Placental pericyte (primary cell): ENCODE measurements around the gene PCBD1. TPM values are rescaled to one million over a fixed set of nuclear protein-coding genes. Genes with fewer than 3 reads are reported as not detected.

Experiments
- total RNA-seq: library from RNA; depleted of rRNA; stranded (reverse); fragments of >200 nt; gene quantifications from 2 replicates; pipeline ENCODE4 v1.2.3, GENCODE V29; 2012

PCBD1 gene
- total RNA-seq: 24.8 and 30.2 TPM in 2 replicates

GRCh38 chr10:70887804-70888800 lies at the start of gene PCBD1:
PCBD1 (minus strand) TSS chr10:70888565; CDS start chr10:70888533, 32 bp downstream.

Other genes starting within 250 kb of the PCBD1 start
- gene ADAMTS14, start 216.1 kb downstream of the PCBD1 start, total RNA-seq: 2.2 and 12.5 TPM in 2 replicates
- gene TBATA, start 103.2 kb downstream of the PCBD1 start, total RNA-seq: not detected in 2 replicates
- gene SGPL1, start 72.6 kb downstream of the PCBD1 start, total RNA-seq: 43.8 and 56.0 TPM in 2 replicates